Skeletal muscle tissue (tissue), 4 donors: ENCODE measurements around the gene TNIK. TPM values are rescaled to one million over a fixed set of nuclear protein-coding genes. Genes with fewer than 3 reads are reported as not detected.
A peak's percentile ranks its signal among the peaks of the same experiment; 100 is the strongest.

Source experiments
- H3K27ac ChIP-seq: one replicate; pipeline ENCODE4 v1.7.0; 2013; ENCODE audit warnings: mild to moderate bottlenecking, low read depth, low read length, inconsistent platforms
- H3K27me3 ChIP-seq, 3 donors: one replicate each; pipeline ENCODE4 v1.7.0; 2013; ENCODE audit warnings: low read length in 3 of 3; ENCODE audit not compliant: control insufficient read depth in 3 of 3, insufficient read depth in 3 of 3
- H3K36me3 ChIP-seq, 3 donors: one replicate each; pipeline ENCODE4 v1.7.0; 2013; ENCODE audit warnings: low read length in 3 of 3; ENCODE audit not compliant: control insufficient read depth in 3 of 3, insufficient read depth in 3 of 3
- H3K4me1 ChIP-seq, 3 donors: one replicate each; pipeline ENCODE4 v1.7.0; 2013; ENCODE audit warnings: low read length in 3 of 3, mild to moderate bottlenecking in 3 of 3; ENCODE audit not compliant: control insufficient read depth in 3 of 3, insufficient read depth in 3 of 3
- H3K4me3 ChIP-seq, 3 donors: one replicate each; pipeline ENCODE4 v1.7.0; 2013; ENCODE audit warnings: low read length in 3 of 3
- H3K9ac ChIP-seq, 3 donors: one replicate each; pipeline ENCODE4 v1.7.0; 2013; ENCODE audit warnings: low read length in 3 of 3, mild to moderate bottlenecking in 3 of 3, moderate library complexity in 2 of 3, low read depth in 1 of 3
- H3K9me3 ChIP-seq, 3 donors: one replicate each; pipeline ENCODE4 v1.7.0; 2013; ENCODE audit warnings: low read length in 3 of 3; ENCODE audit not compliant: control insufficient read depth in 3 of 3
- total RNA-seq: library from RNA; depleted of rRNA; stranded (reverse); fragments of >200 nt; gene quantifications from one replicate; pipeline ENCODE4 v1.2.3, GENCODE V29; 2014
- donor health status: Osteomylitis.

Gene TNIK
- total RNA-seq, 1 donor from 2014 or later: 31.3 TPM

DNA sequence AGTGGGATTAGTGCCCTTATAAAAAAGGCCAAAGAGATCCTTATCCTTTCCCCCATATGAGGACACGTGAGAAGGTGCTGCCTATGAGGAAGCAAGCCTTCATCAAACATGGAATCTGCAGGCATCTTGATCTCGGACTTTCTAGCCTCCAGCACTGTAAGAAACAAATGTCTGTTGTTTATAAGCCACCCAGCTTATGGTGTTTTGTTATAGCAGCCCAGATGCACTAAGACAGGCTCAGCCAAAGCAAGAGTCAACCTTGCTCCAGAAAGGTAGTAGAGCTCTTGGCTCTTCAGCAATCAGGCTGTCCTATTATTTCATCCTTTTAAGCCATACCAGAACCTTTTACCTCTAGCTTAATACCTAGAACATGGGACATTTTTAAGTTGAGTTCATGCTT is 12.3 kb upstream of the TNIK start:
- no peak overlapping the region for H3K27ac ChIP-seq
- no peak overlapping the region for H3K4me3 ChIP-seq
- H3K9me3 ChIP-seq: no peaks in the 10 kb centered on the region
- no peaks in the 10 kb centered on the region for H3K36me3 ChIP-seq
- H3K9ac ChIP-seq: no peak overlapping the region
- H3K27me3 ChIP-seq: peaks cover 0 to 2% (median 0%) of the 10 kb centered on the region in 3 donors
- H3K4me1 ChIP-seq: no peaks in the 10 kb centered on the region

DNA sequence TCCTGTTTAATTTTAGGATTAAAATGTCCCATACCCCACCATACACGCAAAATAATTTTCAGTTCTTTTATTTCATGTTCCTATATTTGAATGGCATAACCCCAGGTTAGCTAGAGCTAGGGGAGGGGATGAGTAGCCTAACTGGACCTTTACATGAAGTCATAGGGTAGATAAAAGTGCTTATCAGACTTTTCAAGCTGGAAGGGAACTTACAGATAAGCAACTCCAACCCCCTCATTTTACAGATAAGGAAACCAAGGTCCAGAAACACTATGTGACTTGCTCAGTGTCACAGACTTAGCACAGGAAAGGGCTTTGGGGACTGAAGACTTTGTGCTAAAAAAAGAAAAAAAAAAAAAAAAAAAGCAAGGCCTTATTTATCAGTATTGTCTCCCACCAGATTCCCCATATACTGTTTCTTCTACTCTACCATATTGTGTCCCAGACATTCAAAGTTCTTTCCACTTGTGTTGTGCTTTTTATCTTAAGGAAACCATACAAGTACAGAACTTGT is 10.6 kb upstream of the TNIK start:
- Histone ChIP-seq H3K4me3 (no peak overlapping the region), H3K27ac (no peak overlapping the region), H3K9me3 (no peaks in the 10 kb centered on the region), H3K27me3 (peaks cover 0 to 2% (median 0%) of the 10 kb centered on the region in 3 donors), H3K9ac (no peak overlapping the region), H3K36me3 (no peaks in the 10 kb centered on the region), H3K4me1 (no peaks in the 10 kb centered on the region)

- Histone ChIP-seq H3K4me1 (no peaks in the 10 kb centered on the region), H3K27ac (no peak overlapping the region), H3K4me3 (no peak overlapping the region), H3K9me3 (no peaks in the 10 kb centered on the region), H3K9ac (no peak overlapping the region), H3K27me3 (peaks cover 0 to 2% (median 0%) of the 10 kb centered on the region in 3 donors), H3K36me3 (no peaks in the 10 kb centered on the region)
These were observed 9.2 kb upstream of the TNIK start for GRCh38 chr3:171469376-171469775.

DNA sequence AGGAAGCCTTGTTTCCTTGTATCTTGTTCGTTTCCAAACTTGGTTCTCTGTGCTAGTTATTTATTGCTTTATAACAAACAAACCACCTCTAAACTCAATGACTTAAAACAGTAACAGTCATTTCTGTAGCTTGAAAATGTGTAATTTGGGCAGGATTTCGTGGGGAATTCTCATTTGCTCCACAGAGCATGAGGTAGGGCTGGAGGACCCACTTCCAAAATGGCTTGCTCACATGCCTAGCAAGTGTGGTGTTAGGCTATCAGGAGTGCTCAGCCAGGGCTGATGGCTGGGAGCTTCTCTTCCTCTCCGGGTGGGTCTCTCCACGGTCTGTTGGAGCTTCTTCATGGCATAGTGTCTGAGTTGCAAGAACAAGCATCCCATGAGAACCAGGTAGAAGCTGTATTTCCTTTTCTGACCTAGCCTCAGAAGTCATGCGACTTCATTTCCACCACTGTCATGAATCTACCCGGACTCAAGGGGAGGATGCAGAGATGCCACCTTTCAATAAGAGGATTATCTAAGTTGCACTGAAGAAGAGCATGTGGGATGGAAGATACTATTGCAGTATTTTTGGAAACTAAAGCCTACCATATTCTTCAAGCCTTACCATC is 8.2 kb upstream of the TNIK start:
- H3K4me3 ChIP-seq: no peak overlapping the region
- no peaks in the 10 kb centered on the region for H3K4me1 ChIP-seq
- no peak overlapping the region for H3K9ac ChIP-seq
- H3K27me3 ChIP-seq: peaks cover 0 to 2% (median 0%) of the 10 kb centered on the region in 3 donors
- H3K36me3 ChIP-seq: no peaks in the 10 kb centered on the region
- H3K9me3 ChIP-seq: no peaks in the 10 kb centered on the region
- no peak overlapping the region for H3K27ac ChIP-seq

GRCh38 chr3:171465763-171466162 is 5.6 kb upstream of the TNIK start:
- H3K27ac ChIP-seq: no peak overlapping the region
- H3K9me3 ChIP-seq: no peaks in the 10 kb centered on the region
- no peaks in the 10 kb centered on the region for H3K36me3 ChIP-seq
- H3K4me3 ChIP-seq: no peak overlapping the region
- no peaks in the 10 kb centered on the region for H3K27me3 ChIP-seq
- H3K9ac ChIP-seq: no peak overlapping the region
- H3K4me1 ChIP-seq: peaks cover 6 to 12% (median 9%) of the 10 kb centered on the region in 3 donors

GRCh38 chr3:171464462-171464861 is 4.3 kb upstream of the TNIK start:
- Histone ChIP-seq H3K9me3 (no peaks in the 10 kb centered on the region), H3K36me3 (no peaks in the 10 kb centered on the region), H3K4me3 (no peak overlapping the region), H3K27ac (no peak overlapping the region), H3K27me3 (no peaks in the 10 kb centered on the region), H3K4me1 (peaks cover 6 to 17% (median 9%) of the 10 kb centered on the region in 3 donors), H3K9ac (no peak overlapping the region)

GRCh38 chr3:171462224-171462623 is 2.0 kb upstream of the TNIK start:
- Histone ChIP-seq H3K4me1 (peaks cover 11 to 33% (median 23%) of the 10 kb centered on the region in 3 donors), H3K27ac (no peak overlapping the region), H3K9ac (no peak overlapping the region), H3K4me3 (no peak overlapping the region), H3K27me3 (no peaks in the 10 kb centered on the region), H3K36me3 (no peaks in the 10 kb centered on the region), H3K9me3 (no peaks in the 10 kb centered on the region)

DNA sequence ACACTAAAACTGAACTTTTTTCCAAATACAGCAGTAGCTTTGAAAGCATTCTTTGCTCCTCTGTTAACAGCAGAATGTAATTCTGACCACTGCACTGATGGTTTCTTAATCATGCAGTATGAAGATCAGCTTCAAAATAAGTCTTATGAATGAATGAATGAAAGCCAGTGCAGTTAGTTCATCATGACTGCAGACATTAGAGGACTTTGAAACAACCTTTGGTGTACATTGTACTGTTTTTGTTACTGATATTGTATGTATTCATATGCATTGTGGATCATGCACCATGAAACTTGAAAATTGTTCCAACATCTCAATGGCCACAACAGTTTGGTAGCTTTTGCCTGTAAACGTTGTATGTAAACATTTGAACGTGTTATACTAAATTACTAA is 1.3 kb upstream of the TNIK start:
- peak overlapping the region; percentile 72 to 93 (median 82) for H3K4me3 ChIP-seq
- H3K27ac ChIP-seq: peak overlapping the region; percentile 79
- peak overlapping the region; percentile 81 to 93 (median 93) for H3K9ac ChIP-seq
- no peaks in the 10 kb centered on the region for H3K36me3 ChIP-seq
- H3K27me3 ChIP-seq: no peaks in the 10 kb centered on the region
- peaks cover 18 to 40% (median 30%) of the 10 kb centered on the region in 3 donors for H3K4me1 ChIP-seq
- H3K9me3 ChIP-seq: no peaks in the 10 kb centered on the region

DNA sequence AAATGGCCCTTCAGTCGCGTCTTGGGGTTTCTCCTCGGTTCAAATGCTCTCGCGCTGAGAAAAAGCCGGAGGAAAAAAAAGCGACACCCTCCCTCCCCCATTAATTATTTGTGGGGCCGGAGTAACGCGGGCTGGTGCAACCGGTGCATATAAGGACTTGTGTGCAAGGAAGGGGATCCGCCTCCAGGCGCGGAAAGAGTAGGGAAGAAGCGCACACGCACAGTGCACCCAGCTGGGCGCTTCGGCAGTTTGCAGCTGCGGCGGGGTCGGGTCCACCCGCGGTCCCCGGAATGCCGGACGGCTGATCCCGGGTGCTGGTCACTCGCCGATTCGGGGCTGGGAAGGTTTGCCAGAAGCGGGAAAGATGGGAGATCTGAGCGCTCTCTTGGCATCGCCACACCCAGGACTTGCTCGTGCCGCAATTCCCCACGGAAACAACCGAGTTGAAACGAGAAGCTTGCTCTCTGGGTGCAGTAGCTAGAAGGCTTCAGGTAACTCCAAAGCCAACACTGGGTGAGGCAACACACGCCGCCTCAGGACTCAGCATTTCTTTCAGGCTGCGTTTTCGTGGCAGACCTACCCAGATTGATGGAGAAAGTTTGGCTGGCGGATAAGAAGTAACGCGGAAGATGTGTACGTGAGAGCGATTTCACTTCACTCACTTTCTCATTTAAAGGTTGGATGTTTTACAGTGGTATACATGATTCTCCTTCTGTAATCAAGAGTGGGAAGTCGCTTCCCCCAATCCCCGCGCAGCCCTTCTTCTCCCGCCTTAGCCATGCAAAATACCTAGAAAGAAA is 720 bp upstream of the TNIK start:
- peak overlapping the region; percentile 79 for H3K27ac ChIP-seq
- no peaks in the 10 kb centered on the region for H3K36me3 ChIP-seq
- H3K27me3 ChIP-seq: no peaks in the 10 kb centered on the region
- H3K9me3 ChIP-seq: no peaks in the 10 kb centered on the region
- peaks cover 23 to 46% (median 36%) of the 10 kb centered on the region in 3 donors for H3K4me1 ChIP-seq
- peak overlapping the region; percentile 81 to 93 (median 93) for H3K9ac ChIP-seq
- peak overlapping the region; percentile 72 to 93 (median 82) for H3K4me3 ChIP-seq
